CD1c-positive myeloid dendritic cell (primary cell): ENCODE measurements around the gene MKI67.

ENCODE experiments used
- DNase-seq: peaks from one replicate; pipeline ENCODE4 v3.0.0-alpha.2; 2016; ENCODE audit errors: extremely low spot score

The MKI67 gene

GRCh38 chr10:128081720-128082119, 44.5 kb downstream of the MKI67 start:
- no peak for DNase-seq

- DNase-seq: no peak
Measured at GRCh38 chr10:128081222-128081621, 45.0 kb downstream of the MKI67 start.

GRCh38 chr10:128080641-128081040, 45.6 kb downstream of the MKI67 start:
- DNase-seq: no peak

- DNase-seq: no peak
Measured at GRCh38 chr10:128080231-128080630, 46.0 kb downstream of the MKI67 start.

GRCh38 chr10:128078136-128078969, 47.9 kb downstream of the MKI67 start:
- peak; percentile 46 for DNase-seq

- DNase-seq: no peak
Measured at GRCh38 chr10:128077155-128077875, 48.9 kb downstream of the MKI67 start.

- no peak for DNase-seq
Measured at GRCh38 chr10:128074589-128074988, 51.6 kb downstream of the MKI67 start.

GRCh38 chr10:128073890-128074289, 52.3 kb downstream of the MKI67 start:
- DNase-seq: no peak

GRCh38 chr10:128072941-128073645, 53.1 kb downstream of the MKI67 start:
- DNase-seq: no peak

GRCh38 chr10:128072046-128072445, 54.2 kb downstream of the MKI67 start:
- DNase-seq: no peak

- DNase-seq: no peak
Measured at GRCh38 chr10:128071417-128071782, 54.8 kb downstream of the MKI67 start.

GRCh38 chr10:128070721-128071416, 55.4 kb downstream of the MKI67 start:
- DNase-seq: no peak

- no peak for DNase-seq
Measured at GRCh38 chr10:128070161-128070560, 56.1 kb downstream of the MKI67 start.

GRCh38 chr10:128069351-128070051, 56.7 kb downstream of the MKI67 start:
- DNase-seq: peak; percentile 76

GRCh38 chr10:128068398-128069285, 57.6 kb downstream of the MKI67 start:
- DNase-seq: no peak

- DNase-seq: no peak
Measured at GRCh38 chr10:128067691-128068397, 58.4 kb downstream of the MKI67 start.

- peak; percentile 41 for DNase-seq
Measured at GRCh38 chr10:128066870-128067382, 59.3 kb downstream of the MKI67 start.

- DNase-seq: no peak
Measured at GRCh38 chr10:128065881-128066534, 60.2 kb downstream of the MKI67 start.
